NCI-H345 (cell line): Measurements from ENCODE around the gene SOX9.
A peak's percentile ranks its signal among the peaks of the same experiment; 100 is the strongest.

Source experiments
- DNase-seq: peaks from one replicate; lab custom pipeline; 2025; lab: John Stamatoyannopoulos, UW

The SOX9 gene

GRCh38 chr17:72162569-72162968, 41.7 kb downstream of the SOX9 start:
- DNase-seq = no peak

GRCh38 chr17:72163474-72163873, 42.7 kb downstream of the SOX9 start:
- no peak for DNase-seq

- no peak for DNase-seq
Measured at GRCh38 chr17:72164158-72164739, 43.4 kb downstream of the SOX9 start.

- no peak for DNase-seq
Measured at GRCh38 chr17:72165192-72165866, 44.5 kb downstream of the SOX9 start.

- DNase-seq = no peak
Measured at GRCh38 chr17:72165867-72166439, 45.1 kb downstream of the SOX9 start.

GRCh38 chr17:72167593-72167992, 46.8 kb downstream of the SOX9 start:
- DNase-seq = no peak

GRCh38 chr17:72169823-72170222, 49.0 kb downstream of the SOX9 start:
- no peak for DNase-seq

GRCh38 chr17:72171703-72172667, 51.2 kb downstream of the SOX9 start:
- DNase-seq = no peak

GRCh38 chr17:72173499-72174116, 52.8 kb downstream of the SOX9 start:
- DNase-seq = peak; percentile 70

- no peak for DNase-seq
Measured at GRCh38 chr17:72175263-72175662, 54.4 kb downstream of the SOX9 start.
